Skin epidermis (tissue), 12 donors: ENCODE data around the gene OR52A5.
"Not testable (repeated sequence)": the region's sequence is repeated elsewhere in the genome, so short reads cannot be mapped to it uniquely, and the experiment has no call there.

ENCODE experiments used
- H3K27ac ChIP-seq, 21 experiments: fragments of 200-600 bp; sonication (generic) in 11 of 21; one replicate each; pipeline ENCODE4 v1.5.0; 2020; ENCODE audit warnings: mild to moderate bottlenecking in 3 of 21, inconsistent platforms in 2 of 21, moderate library complexity in 2 of 21
- H3K4me3 ChIP-seq, 7 experiments: fragments of 200-600 bp; sonication (generic) in 2 of 7; one replicate each; pipeline ENCODE4 v1.5.0; 2020; ENCODE audit warnings: inconsistent platforms in 2 of 7, mild to moderate bottlenecking in 2 of 7, moderate library complexity in 1 of 7

Gene OR52A5

GRCh38 chr11:5137996-5138395, at the start of gene OR52A5:
Gene OR52A5 (minus strand): TSS chr11:5138356. CDS start chr11:5132642, 5,714 bp downstream.
- H3K4me3 ChIP-seq = no peak within 1 kb of the TSS
- no peak within 1 kb of the TSS for H3K27ac ChIP-seq

- no peak overlapping the region for H3K4me3 ChIP-seq
- H3K27ac ChIP-seq = no peak overlapping the region
Observed at GRCh38 chr11:5178046-5178837, 40.1 kb upstream of the OR52A5 start.

GRCh38 chr11:5174934-5175333, 36.8 kb upstream of the OR52A5 start:
- no peak overlapping the region for H3K4me3 ChIP-seq
- H3K27ac ChIP-seq = no peak overlapping the region

- Histone ChIP-seq H3K4me3 (no peak overlapping the region), H3K27ac (no peak overlapping the region)
Observed at GRCh38 chr11:5171856-5172255, 33.7 kb upstream of the OR52A5 start.

GRCh38 chr11:5165898-5166297, 27.7 kb upstream of the OR52A5 start:
- H3K4me3 ChIP-seq, H3K27ac ChIP-seq: not testable (repeated sequence)

- H3K27ac ChIP-seq = not testable (repeated sequence)
Observed at GRCh38 chr11:5164807-5165206, 26.7 kb upstream of the OR52A5 start.

GRCh38 chr11:5161045-5161444, 22.9 kb upstream of the OR52A5 start:
- not testable (repeated sequence) for H3K27ac ChIP-seq, H3K4me3 ChIP-seq

More at GRCh38 chr11:5164807-5165206, 26.7 kb upstream of the OR52A5 start:
- H3K4me3 ChIP-seq = not testable (repeated sequence)

- H3K27ac ChIP-seq = not testable (repeated sequence)
Observed at GRCh38 chr11:5160217-5160616, 22.1 kb upstream of the OR52A5 start.

GRCh38 chr11:5159806-5160205, 21.6 kb upstream of the OR52A5 start:
- no peak overlapping the region for H3K4me3 ChIP-seq

More at GRCh38 chr11:5160217-5160616, 22.1 kb upstream of the OR52A5 start:
- not testable (repeated sequence) for H3K4me3 ChIP-seq

GRCh38 chr11:5154657-5155056, 16.5 kb upstream of the OR52A5 start, which contains the start of gene OR52A1:
Gene OR52A1 (minus strand): TSS chr11:5154757. CDS start chr11:5152369, 2,388 bp downstream.
- H3K27ac ChIP-seq = no peak within 1 kb of the TSS
- H3K4me3 ChIP-seq = no peak within 1 kb of the TSS

More at GRCh38 chr11:5159806-5160205, 21.6 kb upstream of the OR52A5 start:
- H3K27ac ChIP-seq = no peak overlapping the region

- Histone ChIP-seq H3K27ac (no peak overlapping the region), H3K4me3 (no peak overlapping the region)
Observed at GRCh38 chr11:5153574-5154431, 15.6 kb upstream of the OR52A5 start.

- Histone ChIP-seq H3K4me3 (no peak overlapping the region), H3K27ac (no peak overlapping the region)
Observed at GRCh38 chr11:5151713-5152153, 13.6 kb upstream of the OR52A5 start.

- H3K4me3 ChIP-seq, H3K27ac ChIP-seq: not testable (repeated sequence)
Observed at GRCh38 chr11:5144206-5144605, 6.0 kb upstream of the OR52A5 start.

GRCh38 chr11:5137014-5137413, 1.1 kb downstream of the OR52A5 start:
- Histone ChIP-seq H3K27ac (no peak overlapping the region), H3K4me3 (no peak overlapping the region)

GRCh38 chr11:5136261-5136660, 1.9 kb downstream of the OR52A5 start:
- no peak overlapping the region for H3K4me3 ChIP-seq
- no peak overlapping the region for H3K27ac ChIP-seq

GRCh38 chr11:5131584-5132335, 6.4 kb downstream of the OR52A5 start:
- Histone ChIP-seq H3K27ac (no peak overlapping the region), H3K4me3 (no peak overlapping the region)

- Histone ChIP-seq H3K4me3 (no peak overlapping the region), H3K27ac (no peak overlapping the region)
Observed at GRCh38 chr11:5129457-5129877, 8.7 kb downstream of the OR52A5 start.

GRCh38 chr11:5124891-5125620, 13.1 kb downstream of the OR52A5 start:
- Histone ChIP-seq H3K27ac (no peak overlapping the region), H3K4me3 (no peak overlapping the region)
